ENCODE measurements around the gene SND1. TPM values are rescaled to one million over a fixed set of nuclear protein-coding genes. Genes with fewer than 3 reads are reported as not detected.

Gene SND1
- total RNA-seq, 1 experiment from 2014 or later = 218 TPM

DNA sequence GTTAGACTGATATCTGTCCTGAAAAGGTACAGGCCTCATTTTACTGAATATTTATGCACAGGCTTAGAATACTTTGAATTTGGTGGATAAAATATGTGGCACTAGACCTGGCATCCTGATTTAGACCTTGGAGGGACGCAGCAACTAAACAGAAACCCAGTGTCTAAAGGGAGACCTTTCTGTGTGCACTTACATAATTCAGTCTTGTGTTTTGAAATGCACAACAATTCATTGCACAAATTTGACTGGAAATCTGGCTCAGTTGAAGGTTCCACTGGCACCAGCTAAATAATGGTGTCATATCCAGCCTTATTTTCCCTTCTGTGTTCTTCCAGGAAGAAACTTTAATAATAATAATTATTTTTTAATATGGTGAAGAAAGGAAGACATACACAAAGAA, 142.1 kb downstream of the SND1 start:
- no peaks in the 10 kb centered on the region for H3K23me2 ChIP-seq (ENCODE audit: insufficient read length, low read depth, low read length, poor library complexity, severe bottlenecking)
- H3K36me3 Mint-ChIP-seq (ENCODE audit: insufficient read depth in 1 of 3, low read depth in 3 of 3) = no peaks in the 10 kb centered on the region; a peak in 1 of 7 replicates
- H3K27me3 Mint-ChIP-seq (ENCODE audit: low read depth) = no peaks in the 10 kb centered on the region
- no peak overlapping the region for H3K14ac ChIP-seq (ENCODE audit: insufficient read depth, low read length)
- TF ChIP-seq, protein P1, sequence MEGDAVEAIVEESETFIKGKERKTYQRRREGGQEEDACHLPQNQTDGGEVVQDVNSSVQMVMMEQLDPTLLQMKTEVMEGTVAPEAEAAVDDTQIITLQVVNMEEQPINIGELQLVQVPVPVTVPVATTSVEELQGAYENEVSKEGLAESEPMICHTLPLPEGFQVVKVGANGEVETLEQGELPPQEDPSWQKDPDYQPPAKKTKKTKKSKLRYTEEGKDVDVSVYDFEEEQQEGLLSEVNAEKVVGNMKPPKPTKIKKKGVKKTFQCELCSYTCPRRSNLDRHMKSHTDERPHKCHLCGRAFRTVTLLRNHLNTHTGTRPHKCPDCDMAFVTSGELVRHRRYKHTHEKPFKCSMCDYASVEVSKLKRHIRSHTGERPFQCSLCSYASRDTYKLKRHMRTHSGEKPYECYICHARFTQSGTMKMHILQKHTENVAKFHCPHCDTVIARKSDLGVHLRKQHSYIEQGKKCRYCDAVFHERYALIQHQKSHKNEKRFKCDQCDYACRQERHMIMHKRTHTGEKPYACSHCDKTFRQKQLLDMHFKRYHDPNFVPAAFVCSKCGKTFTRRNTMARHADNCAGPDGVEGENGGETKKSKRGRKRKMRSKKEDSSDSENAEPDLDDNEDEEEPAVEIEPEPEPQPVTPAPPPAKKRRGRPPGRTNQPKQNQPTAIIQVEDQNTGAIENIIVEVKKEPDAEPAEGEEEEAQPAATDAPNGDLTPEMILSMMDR (conservative IDR thresholded peaks at IDR 0.05) = no peak
- H3K9ac ChIP-seq (ENCODE audit: extremely low read depth, insufficient read length, low read length) = no peak overlapping the region
- no peak overlapping the region for H2BK12ac ChIP-seq (ENCODE audit: insufficient read length, low read depth, low read length)
- H3K9me3 Mint-ChIP-seq = no peaks in the 10 kb centered on the region
- H3K79me2 ChIP-seq (ENCODE audit: insufficient read depth, low read length) = peaks cover 3% of the 10 kb centered on the region; the same call in 1 of the 2 replicates
- H3K23ac ChIP-seq (ENCODE audit: insufficient read length, low read depth, low read length) = no peak overlapping the region
- no peak overlapping the region for H3K27ac ChIP-seq (ENCODE audit: insufficient read length, low read depth, low read length)
- H3K18ac ChIP-seq (ENCODE audit: insufficient read length, low read depth, low read length) = no peak overlapping the region
- H2BK15ac ChIP-seq (ENCODE audit: low read depth, low read length) = no peak overlapping the region
- no peak overlapping the region for H3K4me2 ChIP-seq (ENCODE audit: insufficient read depth, insufficient read length, low read length)
- no peak overlapping the region for H2AK5ac ChIP-seq (ENCODE audit: insufficient read length, low read length)
- WGBS (ENCODE audit: extremely low coverage, insufficient read length, low lambda C conversion rate) = no CpG with 5 or more reads among the region's 1 CpG
- H3K4me3 Mint-ChIP-seq = no peak overlapping the region
- no peak overlapping the region for H3K56ac ChIP-seq (ENCODE audit: insufficient read length, low read depth, low read length)
- DNase-seq = no peak
- no peak overlapping the region for H4K91ac ChIP-seq (ENCODE audit: insufficient read length, low read depth, low read length)
- H2BK20ac ChIP-seq (ENCODE audit: low read depth, low read length, poor library complexity, severe bottlenecking) = no peak overlapping the region
- peaks cover 34 to 37% of the 10 kb centered on the region in 2 experiments for H3K4me1 Mint-ChIP-seq
- no peak overlapping the region for H3T11ph ChIP-seq (ENCODE audit: low read length)
- no peak overlapping the region for H4K8ac ChIP-seq (replicated peaks; ENCODE audit: insufficient read length, low read depth, low read length)
- peaks cover 3% of the 10 kb centered on the region; the same call in 1 of the 2 replicates for H3K4me1 ChIP-seq (ENCODE audit: insufficient read depth, low read length)
- no peak overlapping the region for H2BK120ac ChIP-seq (ENCODE audit: low read depth, low read length, poor library complexity, severe bottlenecking)
- no peak overlapping the region for H4K5ac ChIP-seq (ENCODE audit: insufficient read length, low read depth, low read length)
- H3K27me3 ChIP-seq (ENCODE audit: insufficient read depth, low read length) = no peaks in the 10 kb centered on the region
- no peak overlapping the region for H2AFZ ChIP-seq (ENCODE audit: low read length)
- no peaks in the 10 kb centered on the region for H3K9me3 ChIP-seq (ENCODE audit: control insufficient read depth, low read depth, low read length)
- peaks cover 4% of the 10 kb centered on the region for H3K79me1 ChIP-seq (ENCODE audit: insufficient read depth, low read depth, low read length, poor library complexity, severe bottlenecking)
- no peaks in the 10 kb centered on the region for H4K20me1 ChIP-seq (ENCODE audit: control insufficient read depth, insufficient read depth, insufficient read length)
- no peak overlapping the region for H3K4ac ChIP-seq (ENCODE audit: low read depth, low read length)
- H2BK5ac ChIP-seq (ENCODE audit: insufficient read length, low read length) = no peak overlapping the region
- H3K27ac Mint-ChIP-seq = no peak overlapping the region

Measured in H9 (cell line).